ENCODE measurements around the gene SPC24.
"Not testable (repeated sequence)": the region's sequence is repeated elsewhere in the genome, so short reads cannot be mapped to it uniquely, and the experiment has no call there.

The SPC24 gene

DNA sequence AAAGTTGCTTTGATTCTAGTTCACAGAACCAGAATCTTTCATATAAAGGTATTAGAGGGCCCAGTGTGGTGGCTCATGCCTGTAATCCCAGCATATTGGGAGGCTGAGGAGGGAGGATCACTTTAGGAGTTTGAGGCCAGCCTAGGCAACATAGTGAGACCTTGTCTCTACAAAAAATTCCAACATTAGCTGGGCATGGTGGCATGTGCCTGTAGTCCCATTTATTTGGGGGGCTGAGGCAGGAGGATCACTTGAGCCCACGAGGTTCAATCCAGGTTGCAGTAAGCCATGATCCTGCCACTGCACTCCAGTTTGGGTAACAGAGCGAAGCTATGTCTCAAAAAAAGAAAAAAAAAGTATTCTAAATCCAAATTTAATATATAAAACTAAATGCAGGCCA is 57.3 kb downstream of the SPC24 start:
- no peak overlapping the region for H3K4me3 ChIP-seq (ENCODE audit: low read depth, low read length)

DNA sequence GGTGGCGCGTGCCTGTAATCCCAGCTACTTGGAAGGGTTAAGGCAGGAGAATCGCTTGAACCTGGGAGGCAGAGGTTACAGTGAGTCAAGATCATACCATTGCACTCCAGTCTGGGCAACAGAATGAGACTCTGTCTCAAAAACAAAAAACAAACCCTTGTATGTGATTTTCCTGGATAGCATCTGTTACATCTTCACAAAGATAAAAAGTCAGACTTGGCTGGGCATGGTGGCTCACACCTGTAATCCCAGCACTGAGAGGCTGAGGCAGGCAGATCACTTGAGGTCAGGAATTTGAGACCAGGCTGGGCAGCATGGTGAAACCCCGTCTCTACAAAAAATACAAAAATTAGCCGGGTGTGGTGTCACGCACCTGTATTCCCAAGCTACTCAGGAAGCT is 58.2 kb downstream of the SPC24 start:
- not testable (repeated sequence) for H3K4me3 ChIP-seq (ENCODE audit: low read depth, low read length)

DNA sequence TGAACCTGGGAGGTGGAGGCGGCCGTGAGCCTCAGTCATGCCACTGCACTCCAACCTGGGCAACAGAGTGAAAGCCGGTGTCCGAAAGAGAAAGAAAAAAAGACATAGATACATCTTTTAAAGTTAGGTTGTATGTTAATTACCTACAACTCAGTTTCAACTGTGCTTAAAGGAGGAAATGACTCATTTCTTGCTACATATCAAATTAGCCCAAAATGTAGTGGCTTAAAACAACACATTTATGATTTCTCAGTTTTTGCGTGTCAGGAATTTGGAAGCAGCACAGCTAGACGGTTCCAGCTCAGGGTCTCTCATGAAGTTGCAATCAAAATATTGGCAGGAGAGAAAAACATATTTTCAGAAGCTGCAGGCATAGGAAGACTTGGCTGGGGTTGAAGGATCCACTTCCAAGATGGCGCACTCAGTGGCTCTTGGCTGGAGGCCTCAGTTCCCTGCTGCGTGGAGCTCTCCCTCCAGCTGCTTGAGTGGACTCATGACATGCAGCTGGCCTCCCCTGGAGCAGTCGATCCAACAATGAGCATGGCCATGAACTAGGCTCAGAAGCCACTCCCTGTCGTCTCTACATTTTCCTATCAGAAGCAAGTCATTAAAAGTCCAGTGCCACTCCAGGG is 59.3 kb downstream of the SPC24 start:
- no peak overlapping the region for H3K4me3 ChIP-seq (ENCODE audit: low read depth, low read length)

Data from iPS-11a (cell line).